Measurements from ENCODE around the gene SLC25A44.
A peak's percentile ranks its signal among the peaks of the same experiment; 100 is the strongest.
"Not testable (repeated sequence)": the region's sequence is repeated elsewhere in the genome, so short reads cannot be mapped to it uniquely, and the experiment has no call there.

Gene SLC25A44

DNA sequence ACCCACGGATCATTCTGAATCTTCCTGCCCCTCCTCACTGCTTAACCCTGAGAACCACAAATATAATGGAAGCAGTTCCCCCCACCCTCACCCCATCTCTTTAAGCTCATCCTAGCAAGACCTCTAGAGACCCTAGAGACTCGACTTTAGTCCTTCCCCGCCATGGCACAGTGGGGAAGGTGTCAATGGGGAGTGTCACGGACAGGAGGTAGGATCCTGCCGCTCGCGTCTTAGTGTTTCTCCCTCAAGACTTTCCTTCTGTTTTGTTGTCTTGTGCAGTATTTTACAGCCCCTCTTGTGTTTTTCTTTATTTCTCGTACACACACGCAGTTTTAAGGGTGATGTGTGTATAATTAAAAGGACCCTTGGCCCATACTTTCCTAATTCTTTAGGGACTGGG, 18.2 kb downstream of the SLC25A44 start:
- DNase-seq: no peak

DNA sequence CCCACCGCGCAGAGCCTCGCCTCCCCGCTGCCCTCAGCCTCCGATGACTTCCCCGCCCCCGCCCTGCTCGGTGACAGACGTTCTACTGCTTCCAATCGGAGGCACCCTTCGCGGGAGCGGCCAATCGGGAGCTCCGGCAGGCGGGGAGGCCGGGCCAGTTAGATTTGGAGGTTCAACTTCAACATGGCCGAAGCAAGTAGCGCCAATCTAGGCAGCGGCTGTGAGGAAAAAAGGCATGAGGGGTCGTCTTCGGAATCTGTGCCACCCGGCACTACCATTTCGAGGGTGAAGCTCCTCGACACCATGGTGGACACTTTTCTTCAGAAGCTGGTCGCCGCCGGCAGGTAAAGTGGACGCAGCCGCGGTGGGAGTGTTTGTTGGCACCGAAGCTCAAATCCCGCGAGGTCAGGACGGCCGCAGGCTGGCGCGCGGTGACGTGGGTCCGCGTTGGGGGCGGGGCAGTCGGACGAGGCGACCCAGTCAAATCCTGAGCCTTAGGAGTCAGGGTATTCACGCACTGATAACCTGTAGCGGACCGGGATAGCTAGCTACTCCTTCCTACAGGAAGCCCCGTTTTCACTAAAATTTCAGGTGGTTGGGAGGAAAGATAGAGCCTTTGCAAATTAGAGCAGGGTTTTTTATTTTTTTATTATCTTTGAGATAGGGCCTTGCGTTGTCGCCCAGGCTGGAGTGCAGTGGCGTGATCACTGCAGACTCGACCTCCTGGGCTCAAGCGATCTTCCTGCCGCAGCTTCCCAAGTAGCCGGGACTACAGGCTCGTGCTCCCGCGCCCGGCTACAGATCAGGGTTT, 19.1 kb downstream of the SLC25A44 start, which contains the start of gene PMF1:
Gene PMF1, plus strand, starts transcription at position 175 of the 811 bp plus-strand sequence. Its CDS starts 9 bp downstream, at position 184.
- DNase-seq: peak; percentile 96

- DNase-seq: no peak
Observed at GRCh38 chr1:156213644-156213966, 19.7 kb downstream of the SLC25A44 start.

DNA sequence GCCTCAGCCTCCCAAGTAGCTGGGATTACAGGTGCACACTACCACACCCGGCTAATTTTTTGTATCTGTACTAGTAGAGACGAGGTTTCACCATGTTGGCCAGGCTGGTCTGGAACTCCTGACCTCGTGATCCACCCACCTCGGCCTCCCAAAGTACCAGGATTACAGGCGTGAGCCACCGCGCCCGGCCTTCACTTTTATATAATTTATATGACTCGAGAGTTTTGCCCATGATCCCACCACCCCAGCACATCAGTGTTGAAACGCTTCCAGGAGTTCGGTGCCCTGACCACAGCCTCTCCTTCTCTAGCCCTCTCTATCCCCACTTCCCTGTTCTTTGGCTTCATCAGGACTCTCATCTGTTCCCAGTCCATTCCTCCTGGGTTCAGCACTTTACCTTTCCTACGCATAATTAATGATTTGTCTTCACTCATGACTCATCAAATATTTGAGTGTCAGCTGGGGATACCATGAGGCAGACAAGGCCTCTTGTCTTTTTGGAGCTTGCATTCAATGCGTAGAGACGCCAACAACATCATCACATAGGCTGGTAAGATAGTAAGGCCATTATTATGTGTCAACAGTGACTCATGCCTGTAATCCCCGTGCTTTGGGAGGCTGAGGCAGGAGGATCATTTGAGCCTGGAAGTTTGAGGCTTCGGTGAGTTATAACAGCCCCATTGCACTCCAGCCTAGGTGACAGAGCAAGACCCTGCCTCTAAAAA, 20.3 kb downstream of the SLC25A44 start:
- no peak for DNase-seq

DNA sequence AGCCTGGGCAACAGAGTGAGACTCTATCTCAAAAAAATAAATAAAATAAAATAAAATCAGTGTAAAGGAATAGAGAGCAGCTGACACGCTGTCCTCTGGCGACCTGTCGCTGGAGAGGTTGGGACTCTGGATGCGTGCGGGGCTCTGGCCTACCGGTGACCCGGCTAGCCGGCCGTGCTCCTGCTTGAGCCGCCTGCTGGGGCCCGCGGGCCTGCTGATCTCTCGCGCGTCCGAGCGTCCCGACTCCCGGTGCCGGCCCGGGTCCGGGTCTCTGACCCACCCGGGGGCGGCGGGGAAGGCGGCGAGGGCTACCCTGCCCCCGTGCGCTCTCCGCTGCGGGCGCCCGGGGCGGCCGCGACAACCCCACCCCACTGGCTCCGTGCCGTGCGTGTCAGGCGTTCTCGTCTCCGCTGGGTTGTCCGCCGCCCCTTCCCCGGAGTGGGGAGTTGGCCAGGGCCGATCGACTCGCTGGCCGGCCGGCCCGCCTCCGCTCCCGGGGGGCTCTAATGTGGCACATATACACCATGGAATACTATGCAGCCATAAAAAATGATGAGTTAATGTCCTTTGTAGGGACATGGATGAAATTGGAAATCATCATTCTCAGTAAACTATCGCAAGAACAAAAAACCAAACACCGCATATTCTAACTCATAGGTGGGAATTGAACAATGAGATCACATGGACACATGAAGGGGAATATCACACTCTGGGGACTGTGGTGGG, 22.6 kb downstream of the SLC25A44 start:
- not testable (repeated sequence) for DNase-seq

- DNase-seq: peak; percentile 35
Observed at GRCh38 chr1:156217871-156218270, 24.0 kb downstream of the SLC25A44 start.

- no peak for DNase-seq
Observed at GRCh38 chr1:156220226-156220625, 26.3 kb downstream of the SLC25A44 start.

GRCh38 chr1:156221986-156222692, 28.2 kb downstream of the SLC25A44 start:
- no peak for DNase-seq

GRCh38 chr1:156225677-156226014, 31.7 kb downstream of the SLC25A44 start:
- no peak for DNase-seq

DNA sequence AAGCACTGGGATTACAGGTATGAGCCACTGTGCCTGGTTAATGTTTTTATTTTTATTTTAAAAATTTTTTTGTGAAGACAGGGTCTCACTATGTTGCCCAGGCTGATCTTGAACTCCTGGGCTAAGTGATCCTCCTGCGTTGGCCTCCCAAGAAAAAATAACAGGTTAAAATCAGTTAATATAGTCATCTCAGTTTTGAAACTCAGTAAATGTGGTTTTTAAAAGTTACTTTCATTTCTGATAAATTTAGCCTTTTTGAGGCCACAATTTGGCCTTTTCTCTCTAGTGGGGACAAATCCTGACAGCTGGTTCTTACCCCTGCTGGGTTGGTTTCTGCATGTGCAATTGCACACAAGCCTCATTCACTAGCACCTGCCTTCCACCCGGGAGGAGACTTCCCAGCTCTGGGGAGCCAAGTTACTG, 32.2 kb downstream of the SLC25A44 start:
- peak; percentile 30 for DNase-seq

DNA sequence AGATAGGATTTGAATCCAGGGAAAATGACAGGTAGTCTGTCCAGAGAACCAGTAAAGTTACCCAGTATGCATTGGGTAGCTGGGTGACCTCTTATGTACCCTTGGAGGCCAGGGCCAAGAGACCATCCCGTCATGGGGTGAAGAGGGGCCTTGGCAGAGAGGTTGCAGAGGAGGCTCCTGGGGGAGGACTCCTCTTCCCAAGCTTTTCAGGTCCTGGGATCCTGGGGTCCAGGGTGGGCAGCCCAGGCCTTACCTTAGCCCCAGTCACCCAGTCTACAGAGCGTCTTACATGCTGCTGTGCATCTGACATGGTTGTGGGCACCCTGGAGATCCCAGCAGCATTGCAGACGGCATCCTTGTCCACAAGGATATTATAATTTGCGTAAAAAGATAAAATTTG, 32.9 kb downstream of the SLC25A44 start:
- no peak for DNase-seq

GRCh38 chr1:156228501-156228900, 34.6 kb downstream of the SLC25A44 start:
- DNase-seq: no peak

DNA sequence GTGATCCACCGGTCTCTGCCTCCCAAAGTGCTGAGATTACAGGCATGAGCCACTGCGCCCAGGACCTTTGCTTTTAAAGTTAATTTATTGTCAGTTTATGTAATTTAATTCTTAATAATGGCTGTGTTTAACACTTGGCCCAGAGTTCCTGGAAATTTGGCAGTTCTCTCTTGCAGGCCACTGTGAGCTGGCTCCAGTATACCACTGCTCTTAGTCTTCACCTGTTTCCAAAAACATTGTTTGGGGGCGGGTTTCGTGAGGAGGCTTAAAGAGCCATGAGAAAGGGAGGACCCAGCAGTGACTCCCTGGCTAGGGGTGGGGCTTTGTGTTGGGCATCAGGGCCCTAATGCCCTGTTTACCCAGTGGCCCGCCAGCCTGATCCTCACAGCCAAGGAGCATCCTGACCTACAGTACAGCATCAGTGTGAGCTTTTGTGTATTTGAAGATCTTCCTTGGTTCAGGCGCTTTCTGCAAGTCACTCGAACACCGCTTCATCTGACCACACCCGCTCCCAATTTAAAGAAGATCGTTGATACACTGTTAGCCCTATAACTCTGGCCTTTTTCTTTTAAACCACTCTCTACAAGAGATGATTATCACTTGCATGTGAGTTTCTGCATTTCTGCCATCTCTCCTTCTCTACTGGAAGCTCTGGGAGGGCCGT, 36.0 kb downstream of the SLC25A44 start:
- DNase-seq: no peak

DNA sequence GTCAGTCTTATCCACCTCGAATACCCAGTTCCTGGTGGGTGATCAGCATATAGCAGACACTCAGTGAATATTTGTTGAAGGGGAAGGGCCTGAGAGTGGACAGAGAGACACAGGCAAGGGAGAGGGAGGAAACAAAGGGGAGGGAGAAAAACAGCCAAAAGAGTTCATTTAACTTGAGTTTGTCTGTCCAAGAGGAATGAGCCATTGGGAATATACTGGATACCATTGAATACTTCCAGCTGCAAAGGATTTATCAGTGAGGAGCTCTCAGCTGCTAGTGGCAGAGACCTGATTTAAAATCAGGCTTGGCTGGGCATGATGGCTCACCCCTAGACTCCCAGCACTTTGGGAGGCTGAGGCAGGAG, 36.6 kb downstream of the SLC25A44 start:
- no peak for DNase-seq

- DNase-seq: no peak
Observed at GRCh38 chr1:156232201-156232894, 38.4 kb downstream of the SLC25A44 start.

GRCh38 chr1:156233426-156234127, 39.7 kb downstream of the SLC25A44 start:
- DNase-seq: no peak

DNA sequence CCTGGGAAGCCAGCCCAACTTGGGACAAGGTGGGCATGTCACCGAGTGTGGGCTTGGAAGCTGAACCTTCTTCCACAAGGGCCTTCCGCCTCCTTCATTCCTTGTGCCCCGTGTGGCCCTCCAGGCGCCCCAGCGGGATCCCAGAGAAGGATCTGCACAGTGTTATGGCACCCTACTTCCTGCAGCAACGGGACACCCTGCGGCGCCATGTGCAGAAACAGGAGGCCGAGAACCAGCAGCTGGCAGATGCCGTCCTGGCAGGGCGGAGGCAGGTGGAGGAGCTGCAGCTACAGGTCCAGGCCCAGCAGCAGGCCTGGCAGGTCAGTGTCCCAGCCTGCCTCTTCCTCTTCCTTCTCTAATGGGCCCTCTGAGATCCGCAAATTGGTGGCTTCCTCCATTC, 42.3 kb downstream of the SLC25A44 start:
- DNase-seq: no peak

DNA sequence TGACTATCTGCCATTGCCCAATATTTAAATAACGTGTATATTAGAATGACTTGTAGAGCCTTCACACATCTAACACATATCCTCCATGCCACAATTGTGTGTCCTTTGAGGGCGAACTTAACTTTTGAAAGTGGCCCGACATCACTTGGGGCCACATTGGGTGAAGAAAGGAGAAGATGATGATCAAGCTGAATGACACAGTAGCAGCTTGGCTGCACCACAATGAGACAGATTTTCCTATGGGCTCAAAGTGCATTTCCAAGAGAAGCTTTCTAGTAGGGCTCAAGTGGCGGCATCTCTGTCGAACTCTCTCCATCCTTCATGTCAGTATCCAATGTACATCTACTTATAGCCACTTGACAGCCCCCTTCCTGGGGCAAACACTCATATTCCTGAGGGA, 44.3 kb downstream of the SLC25A44 start:
- no peak for DNase-seq

- no peak for DNase-seq
Observed at GRCh38 chr1:156241311-156241811, 47.5 kb downstream of the SLC25A44 start.

DNA sequence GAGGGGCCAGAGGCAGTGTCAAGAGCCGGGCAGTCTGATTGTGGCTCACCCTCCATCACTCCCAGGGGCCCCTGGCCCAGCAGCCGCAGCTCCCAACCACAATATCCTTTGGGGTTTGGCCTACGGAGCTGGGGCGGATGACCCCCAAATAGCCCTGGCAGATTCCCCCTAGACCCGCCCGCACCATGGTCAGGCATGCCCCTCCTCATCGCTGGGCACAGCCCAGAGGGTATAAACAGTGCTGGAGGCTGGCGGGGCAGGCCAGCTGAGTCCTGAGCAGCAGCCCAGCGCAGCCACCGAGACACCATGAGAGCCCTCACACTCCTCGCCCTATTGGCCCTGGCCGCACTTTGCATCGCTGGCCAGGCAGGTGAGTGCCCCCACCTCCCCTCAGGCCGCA, 48.0 kb downstream of the SLC25A44 start, which contains the start of gene BGLAP:
Gene BGLAP, plus strand, starts transcription at position 259 of the 400 bp plus-strand sequence. Its CDS starts 48 bp downstream, at position 307.
- no peak for DNase-seq

GRCh38 chr1:156242738-156243137, 48.8 kb downstream of the SLC25A44 start:
- DNase-seq: no peak

Measured in NK-92 treated with Interleukin-12 subunit alpha and Interleukin-12 subunit beta, amount 100 ng/mL, for 24 hours (cell line).